HG03342 (cell line): ENCODE data around the gene HOMER2.
"Not testable (repeated sequence)": the region's sequence is repeated elsewhere in the genome, so short reads cannot be mapped to it uniquely, and the experiment has no call there.

ENCODE experiments used
- ATAC-seq: cut with Tn5 transposase; IDR thresholded peaks from one replicate; pipeline ENCODE4 v1.9.1; 2021; ENCODE audit warnings: mild to moderate bottlenecking, moderate library complexity; ENCODE audit not compliant: unreplicated experiment

Gene HOMER2

GRCh38 chr15:82966671-82967071 lies 14.2 kb upstream of the HOMER2 start:
- peak; percentile 76 for ATAC-seq

- no peak for ATAC-seq
Measured at GRCh38 chr15:82964890-82965289, 12.4 kb upstream of the HOMER2 start.

GRCh38 chr15:82963471-82964341 lies 11.2 kb upstream of the HOMER2 start:
- ATAC-seq = no peak

- ATAC-seq = no peak
Measured at GRCh38 chr15:82960766-82961165, 8.2 kb upstream of the HOMER2 start.

- no peak for ATAC-seq
Measured at GRCh38 chr15:82959423-82959822, 6.9 kb upstream of the HOMER2 start.

- no peak for ATAC-seq
Measured at GRCh38 chr15:82958638-82959037, 6.1 kb upstream of the HOMER2 start.

- no peak for ATAC-seq
Measured at GRCh38 chr15:82951472-82952157, 905 bp downstream of the HOMER2 start.

GRCh38 chr15:82950746-82951370 lies 1.7 kb downstream of the HOMER2 start:
- ATAC-seq = peak; percentile 58

GRCh38 chr15:82950295-82950694 lies 2.2 kb downstream of the HOMER2 start:
- ATAC-seq = no peak

- ATAC-seq = no peak
Measured at GRCh38 chr15:82946155-82946701, 6.3 kb downstream of the HOMER2 start.

- no peak for ATAC-seq
Measured at GRCh38 chr15:82945326-82945725, 7.2 kb downstream of the HOMER2 start.

- ATAC-seq = no peak
Measured at GRCh38 chr15:82944821-82945220, 7.7 kb downstream of the HOMER2 start.

GRCh38 chr15:82944056-82944455 lies 8.5 kb downstream of the HOMER2 start:
- no peak for ATAC-seq

GRCh38 chr15:82943176-82943575 lies 9.3 kb downstream of the HOMER2 start:
- no peak for ATAC-seq

GRCh38 chr15:82942691-82943090 lies 9.8 kb downstream of the HOMER2 start:
- no peak for ATAC-seq

GRCh38 chr15:82939678-82940077 lies 12.8 kb downstream of the HOMER2 start:
- not testable (repeated sequence) for ATAC-seq

GRCh38 chr15:82937712-82938058 lies 14.8 kb downstream of the HOMER2 start:
- no peak for ATAC-seq

GRCh38 chr15:82936966-82937711 lies 15.4 kb downstream of the HOMER2 start:
- ATAC-seq = no peak

GRCh38 chr15:82935382-82935781 lies 17.1 kb downstream of the HOMER2 start:
- ATAC-seq = no peak

GRCh38 chr15:82934100-82934880 lies 18.2 kb downstream of the HOMER2 start:
- ATAC-seq = no peak
